M059J (cell line): ENCODE measurements around the gene C5AR1. TPM values are rescaled to one million over a fixed set of nuclear protein-coding genes. Genes with fewer than 3 reads are reported as not detected.
"Not testable (repeated sequence)": the region's sequence is repeated elsewhere in the genome, so short reads cannot be mapped to it uniquely, and the experiment has no call there.

ENCODE experiments used
- DNase-seq: peaks from one replicate; pipeline ENCODE4 v3.0.0-alpha.2; 2012; ENCODE audit warnings: low read depth
- total RNA-seq: library from RNA; depleted of rRNA; stranded (reverse); fragments of >200 nt; shearing (Covaris generic); gene quantifications from 2 replicates; pipeline ENCODE4 v1.2.3, GENCODE V29; 2014

Gene C5AR1
- total RNA-seq, 1 experiment from 2014 or later = not detected

DNA sequence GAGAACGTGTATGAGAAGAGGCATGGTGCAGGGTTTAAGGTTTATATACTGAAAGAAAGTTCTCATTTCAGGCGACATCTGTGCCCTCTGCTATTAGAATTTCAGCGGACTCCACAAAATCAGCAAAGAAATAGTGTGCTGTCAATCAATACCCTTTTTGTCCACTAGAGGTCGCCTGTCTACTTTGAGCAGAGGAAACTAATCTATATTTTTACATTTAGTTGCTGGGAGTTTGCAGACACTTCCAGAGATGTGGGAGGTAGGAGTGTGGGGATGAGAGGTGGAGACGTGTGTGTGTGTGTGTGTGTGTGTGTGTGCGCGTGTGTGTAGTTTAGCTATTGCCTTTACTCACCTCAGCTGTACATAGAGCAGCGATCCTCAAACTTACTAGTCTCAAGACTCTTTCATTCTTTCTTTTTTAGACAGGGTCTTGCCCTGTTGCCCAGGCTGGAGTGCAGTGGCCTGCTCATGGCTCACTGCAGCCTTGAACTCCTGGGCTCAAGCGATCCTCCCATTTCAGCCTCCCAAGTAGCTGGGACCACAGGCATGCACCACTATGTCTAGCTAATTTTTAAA, 25.2 kb upstream of the C5AR1 start:
- peak; percentile 56 for DNase-seq

DNA sequence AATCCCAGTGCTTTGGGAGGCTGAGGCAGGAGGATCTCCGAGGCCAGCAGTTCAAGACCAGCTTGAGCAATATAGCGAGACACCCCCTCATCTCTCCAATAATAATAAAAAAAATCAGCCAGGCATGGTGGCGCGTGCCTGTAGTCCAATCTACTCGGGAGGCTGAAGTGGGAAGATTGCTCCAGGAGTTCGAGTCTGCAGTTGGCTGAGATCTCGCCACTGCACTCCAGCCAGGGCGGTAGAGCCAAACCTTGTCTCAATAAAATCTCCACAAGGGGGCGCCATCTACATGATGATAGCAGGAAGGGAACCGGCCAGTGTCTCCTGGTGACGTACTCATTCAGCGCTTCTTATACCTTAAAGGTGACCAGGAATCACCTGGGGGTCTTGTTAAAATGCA, 13.6 kb upstream of the C5AR1 start:
- DNase-seq = peak; percentile 81

DNA sequence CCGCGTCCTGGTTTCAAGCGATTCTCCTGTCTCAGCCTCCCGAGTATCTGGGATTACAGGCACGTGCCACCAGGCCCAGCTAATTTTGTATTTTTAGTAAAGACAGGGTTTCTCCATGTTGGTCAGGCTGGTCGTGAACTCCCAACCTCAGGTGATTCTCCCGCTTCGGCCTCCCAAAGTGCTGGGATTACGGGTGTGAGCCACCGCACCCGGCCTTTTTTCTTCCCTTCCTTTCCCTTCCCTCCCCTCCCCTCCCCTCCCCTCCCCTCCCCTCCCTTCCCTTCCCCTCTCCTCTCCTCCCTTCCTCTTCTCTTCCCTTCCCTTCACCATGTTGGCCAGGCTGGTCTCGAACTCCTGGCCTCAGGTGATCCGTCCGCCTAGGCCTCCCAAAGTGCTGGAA, 8.8 kb upstream of the C5AR1 start:
- not testable (repeated sequence) for DNase-seq

DNA sequence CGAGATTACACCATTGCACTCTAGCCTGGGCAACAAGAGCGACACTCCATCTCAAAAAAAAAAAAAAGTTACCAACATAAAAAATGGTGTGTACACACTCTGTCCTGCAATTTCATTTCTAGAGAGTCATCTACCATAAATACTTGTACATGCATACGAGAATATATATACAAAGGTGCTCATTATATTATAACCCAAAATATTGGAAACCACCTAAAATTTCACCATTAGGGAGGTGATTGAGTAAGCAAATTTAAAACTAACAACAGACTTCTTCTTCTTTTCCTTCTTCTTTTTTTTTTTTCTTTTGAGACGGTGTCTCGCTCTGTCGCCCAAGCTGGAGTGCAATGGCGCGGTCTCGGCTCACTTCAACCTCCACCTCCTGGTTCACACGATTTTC, 7.4 kb upstream of the C5AR1 start:
- DNase-seq = no peak

DNA sequence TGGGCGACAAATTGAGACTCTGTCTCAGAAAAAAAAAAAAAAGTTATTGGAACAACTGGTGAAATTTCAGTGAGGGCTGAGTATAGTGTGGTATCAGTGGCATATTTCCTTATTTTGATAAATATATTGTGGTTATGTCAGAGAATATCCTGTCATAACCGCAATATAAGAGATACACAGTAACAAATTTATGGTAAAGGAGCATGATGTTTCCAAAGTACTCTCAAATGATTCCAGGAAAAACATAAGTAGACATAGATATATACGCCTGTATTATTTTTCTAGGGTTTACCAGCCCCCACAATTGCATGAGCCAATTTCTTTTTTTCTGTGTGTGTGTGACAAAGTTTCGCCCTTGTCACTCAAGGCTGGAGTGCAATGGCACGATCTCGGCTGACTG, 5.7 kb upstream of the C5AR1 start:
- DNase-seq = no peak

DNA sequence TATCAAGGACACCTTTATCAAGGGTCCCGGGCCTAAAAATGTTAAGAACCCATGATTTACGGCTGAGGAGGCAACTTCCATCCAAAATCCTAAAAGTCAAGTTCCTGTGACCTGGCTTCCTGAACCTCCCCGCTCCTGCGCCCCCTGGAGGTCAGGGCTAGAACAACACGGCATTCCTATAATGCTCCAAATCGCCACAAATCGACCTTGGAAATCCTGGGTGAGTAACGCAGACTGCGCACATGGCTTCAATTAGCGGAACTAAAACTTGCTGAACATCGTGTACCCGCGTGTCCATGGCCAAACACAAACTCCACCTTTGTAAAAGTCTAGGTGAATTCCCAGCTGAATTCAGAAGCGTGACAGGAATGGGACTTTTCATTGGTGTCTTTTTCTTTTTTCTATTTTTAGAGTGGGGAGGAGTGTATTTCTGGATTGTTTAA, 4.3 kb upstream of the C5AR1 start:
- DNase-seq = peak; percentile 67

DNA sequence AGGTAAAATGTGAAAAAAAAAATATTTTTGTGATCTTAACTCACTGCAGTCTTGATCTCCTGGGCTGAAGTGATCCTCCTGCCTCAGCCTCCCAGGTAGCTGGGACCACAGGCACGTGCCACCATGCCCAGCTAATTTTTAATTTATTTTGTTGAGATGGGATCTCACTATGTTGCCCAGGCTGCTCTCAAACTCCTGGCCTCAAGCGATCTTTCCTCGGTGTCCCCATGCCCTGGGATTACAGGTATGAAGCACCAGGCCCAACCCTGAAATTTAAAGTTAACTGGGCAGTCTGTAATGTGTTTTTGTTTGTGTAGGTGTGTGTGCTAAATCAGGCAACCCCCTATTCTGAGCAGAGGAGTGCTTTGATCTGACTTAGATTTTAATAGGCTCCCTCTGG, 3.4 kb upstream of the C5AR1 start:
- no peak for DNase-seq

DNA sequence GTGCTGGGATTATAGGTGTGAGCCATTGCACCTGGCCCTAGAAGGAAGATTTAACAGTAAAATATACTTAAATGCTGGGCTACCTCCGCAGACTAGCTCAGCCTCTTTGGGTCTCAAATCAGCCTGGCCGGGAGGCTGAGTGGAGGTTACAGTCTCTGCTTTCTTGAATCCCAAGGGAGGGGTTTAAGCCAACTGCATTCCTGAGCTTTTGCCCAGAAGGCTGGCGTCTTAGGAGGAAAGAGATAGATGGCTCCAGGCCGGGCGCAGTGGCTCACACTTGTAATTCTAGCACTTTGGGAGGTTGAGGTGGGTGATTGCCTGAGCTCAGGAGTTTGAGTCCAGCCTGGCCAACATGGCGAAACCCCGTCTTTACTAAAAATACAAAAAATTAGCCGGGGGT, 623 bp upstream of the C5AR1 start:
- DNase-seq = peak; percentile 12

DNA sequence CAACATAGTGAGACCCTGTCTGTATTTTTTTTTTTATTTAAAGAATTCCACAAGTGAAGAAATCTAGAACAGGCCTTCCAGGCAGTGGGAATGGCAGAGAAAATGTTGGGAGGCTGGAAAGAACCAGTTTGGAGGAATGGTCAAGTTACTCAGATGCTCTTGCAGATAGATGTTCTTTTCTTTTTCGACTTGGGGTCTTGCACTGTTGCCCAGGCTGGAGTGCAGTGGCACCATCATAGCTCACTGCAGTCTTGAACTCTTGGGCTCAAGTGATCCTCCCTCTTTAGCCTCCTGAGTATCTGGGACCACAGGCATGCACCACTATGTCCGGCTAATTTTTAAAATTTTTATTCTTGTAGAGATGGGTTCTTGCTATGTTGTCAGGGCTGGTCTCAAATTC, 662 bp downstream of the C5AR1 start:
- DNase-seq = no peak

DNA sequence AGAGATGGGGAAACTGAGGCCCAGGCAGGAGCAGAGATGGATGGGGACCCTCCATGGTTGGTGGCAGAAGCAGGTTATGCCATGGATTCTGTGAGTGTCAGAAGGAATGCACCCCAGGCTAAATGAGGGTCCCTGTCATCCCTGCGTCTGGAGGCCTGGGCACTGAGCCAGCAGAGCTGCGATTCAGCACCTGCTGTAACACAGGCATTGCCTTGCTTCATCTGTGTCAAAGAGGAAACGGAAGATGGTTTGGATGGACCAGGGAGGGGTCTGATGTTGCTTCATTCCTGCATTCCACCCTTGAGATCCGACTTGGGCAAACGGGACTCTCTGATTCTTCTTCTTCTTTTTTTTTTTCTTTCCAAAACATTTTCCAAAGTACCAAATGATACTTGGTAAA, 1.2 kb downstream of the C5AR1 start:
- DNase-seq = peak; percentile 27

DNA sequence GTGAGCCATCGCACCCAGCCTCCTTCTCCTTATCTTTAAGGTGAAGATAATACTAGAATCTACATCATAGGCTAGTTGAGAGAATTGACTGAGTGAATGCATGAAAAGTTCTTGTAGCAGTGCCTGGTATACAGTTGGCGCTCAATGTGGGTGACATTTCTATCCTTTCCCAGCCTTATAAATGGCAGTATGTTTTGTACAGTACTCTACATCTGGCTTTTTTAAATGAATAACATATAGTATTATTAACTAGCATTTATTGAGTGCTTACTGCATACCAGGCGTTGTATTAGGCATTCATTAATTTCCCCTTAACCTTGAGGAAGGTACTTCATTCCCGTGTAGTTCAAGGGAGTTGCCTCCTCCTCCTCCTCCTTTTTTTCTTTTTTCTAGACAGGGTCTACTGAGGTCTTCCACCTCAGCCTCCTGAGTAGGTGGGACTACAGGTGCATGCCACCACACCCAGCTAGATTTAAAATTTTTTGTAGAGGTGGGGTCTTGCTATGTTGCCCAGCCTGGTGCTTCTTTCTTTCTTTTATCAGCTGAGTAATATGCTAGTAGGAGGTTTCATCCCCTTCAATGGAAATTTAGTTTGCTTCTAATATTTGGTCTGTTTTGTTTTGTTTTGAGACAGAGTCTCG, 2.8 kb downstream of the C5AR1 start:
- no peak for DNase-seq

DNA sequence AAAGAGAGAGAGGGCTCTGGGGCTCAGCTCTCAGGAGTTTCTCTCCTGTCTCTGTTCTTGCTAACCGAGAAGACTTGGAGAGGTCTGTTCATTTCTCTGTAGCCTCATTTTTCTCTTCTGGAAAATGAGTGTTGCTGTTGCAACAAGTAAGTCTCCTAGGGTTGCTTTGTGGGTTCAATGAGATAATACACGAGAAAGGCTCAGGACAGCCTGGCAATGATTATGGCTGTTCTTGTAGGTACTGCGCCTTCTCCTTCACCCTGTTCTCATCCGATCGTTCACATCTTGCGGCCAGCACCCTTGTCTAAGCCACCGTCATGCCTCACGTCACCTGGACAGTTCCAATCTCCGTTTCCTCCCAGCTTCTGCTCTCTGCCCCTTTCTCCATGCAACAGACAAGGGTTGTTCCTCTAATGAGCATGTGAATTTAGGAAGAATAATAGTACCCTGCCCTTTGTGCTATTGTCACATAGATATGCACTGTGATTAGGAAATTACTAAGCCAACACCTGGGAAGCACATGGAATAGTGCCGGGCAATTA, 4.2 kb downstream of the C5AR1 start:
- DNase-seq = no peak

DNA sequence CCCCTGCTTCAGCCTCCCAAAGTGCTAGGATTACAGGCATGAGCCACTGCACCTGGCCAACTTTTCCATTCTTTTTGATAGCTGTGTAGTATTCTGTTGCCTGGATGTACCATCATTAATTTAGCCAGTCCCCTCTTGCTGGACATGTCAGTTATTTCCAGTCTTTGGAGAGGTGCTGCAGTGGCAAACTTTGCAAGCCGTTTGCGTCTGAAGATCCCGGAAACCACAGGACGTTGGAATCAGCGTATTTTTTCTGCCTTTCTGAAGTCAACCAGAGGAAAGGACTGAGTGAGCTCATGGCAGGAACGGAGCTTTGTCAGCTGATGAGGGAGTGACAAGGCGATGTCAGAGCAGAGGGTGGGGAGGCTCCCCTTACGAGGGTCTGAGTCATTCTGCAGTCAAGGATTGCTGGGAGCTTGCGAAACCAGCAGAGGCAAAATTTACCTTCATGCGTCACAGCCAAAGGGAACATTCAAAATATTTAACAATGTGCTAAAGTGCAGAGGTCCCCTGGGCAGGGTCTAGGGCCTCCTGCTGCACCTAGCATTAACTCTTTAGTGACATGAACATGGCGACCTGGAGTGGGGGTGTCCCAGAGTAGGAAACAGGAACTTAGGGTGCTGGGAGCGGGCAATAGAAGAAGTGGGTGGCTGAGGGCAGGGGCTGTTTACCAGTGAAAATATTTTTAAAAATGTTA, 5.6 kb downstream of the C5AR1 start:
- DNase-seq = peak; percentile 93

DNA sequence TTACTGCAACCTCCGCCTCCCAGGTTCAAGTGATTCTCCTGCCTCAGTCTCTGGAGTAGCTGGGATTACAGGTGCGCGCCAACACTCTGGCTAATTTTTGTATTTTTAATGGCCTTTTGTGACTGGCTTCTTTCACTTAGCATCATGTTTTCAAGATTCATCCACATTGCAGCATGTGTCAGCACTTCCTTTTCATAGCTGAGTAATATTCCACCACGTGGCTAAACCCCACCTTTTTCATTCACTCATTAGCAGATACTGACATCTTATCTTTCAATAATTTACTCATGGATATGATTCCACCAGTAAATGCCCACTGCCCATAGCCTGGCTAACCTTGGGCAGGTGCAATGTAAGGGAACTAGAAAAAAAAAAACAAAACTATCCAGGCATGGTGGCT, 6.9 kb downstream of the C5AR1 start:
- DNase-seq = no peak

DNA sequence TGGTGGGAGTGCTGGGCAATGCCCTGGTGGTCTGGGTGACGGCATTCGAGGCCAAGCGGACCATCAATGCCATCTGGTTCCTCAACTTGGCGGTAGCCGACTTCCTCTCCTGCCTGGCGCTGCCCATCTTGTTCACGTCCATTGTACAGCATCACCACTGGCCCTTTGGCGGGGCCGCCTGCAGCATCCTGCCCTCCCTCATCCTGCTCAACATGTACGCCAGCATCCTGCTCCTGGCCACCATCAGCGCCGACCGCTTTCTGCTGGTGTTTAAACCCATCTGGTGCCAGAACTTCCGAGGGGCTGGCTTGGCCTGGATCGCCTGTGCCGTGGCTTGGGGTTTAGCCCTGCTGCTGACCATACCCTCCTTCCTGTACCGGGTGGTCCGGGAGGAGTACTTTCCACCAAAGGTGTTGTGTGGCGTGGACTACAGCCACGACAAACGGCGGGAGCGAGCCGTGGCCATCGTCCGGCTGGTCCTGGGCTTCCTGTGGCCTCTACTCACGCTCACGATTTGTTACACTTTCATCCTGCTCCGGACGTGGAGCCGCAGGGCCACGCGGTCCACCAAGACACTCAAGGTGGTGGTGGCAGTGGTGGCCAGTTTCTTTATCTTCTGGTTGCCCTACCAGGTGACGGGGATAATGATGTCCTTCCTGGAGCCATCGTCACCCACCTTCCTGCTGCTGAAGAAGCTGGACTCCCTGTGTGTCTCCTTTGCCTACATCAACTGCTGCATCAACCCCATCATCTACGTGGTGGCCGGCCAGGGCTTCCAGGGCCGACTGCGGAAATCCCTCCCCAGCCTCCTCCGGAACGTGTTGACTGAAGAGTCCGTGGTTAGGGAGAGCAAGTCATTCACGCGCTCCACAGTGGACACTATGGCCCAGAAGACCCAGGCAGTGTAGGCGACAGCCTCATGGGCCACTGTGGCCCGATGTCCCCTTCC, 10.5 kb downstream of the C5AR1 start:
- no peak for DNase-seq

DNA sequence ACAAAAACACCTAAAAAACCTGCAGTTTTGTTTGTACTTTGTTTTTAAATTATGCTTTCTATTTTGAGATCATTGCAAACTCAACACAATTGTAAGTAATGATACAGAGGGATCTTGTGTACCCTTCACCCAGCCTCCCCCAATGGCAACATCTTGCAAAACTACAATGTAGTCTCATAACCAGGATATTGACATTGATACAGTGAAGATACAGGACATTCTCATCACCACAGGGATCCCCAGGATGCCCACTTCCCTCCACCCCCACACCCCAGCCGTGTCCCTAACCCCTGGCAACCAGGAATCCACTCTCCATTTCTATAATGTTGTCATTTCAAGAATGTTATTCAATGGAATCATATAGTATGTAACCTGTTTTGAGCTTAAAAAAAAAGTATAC, 12.0 kb downstream of the C5AR1 start:
- DNase-seq = no peak

DNA sequence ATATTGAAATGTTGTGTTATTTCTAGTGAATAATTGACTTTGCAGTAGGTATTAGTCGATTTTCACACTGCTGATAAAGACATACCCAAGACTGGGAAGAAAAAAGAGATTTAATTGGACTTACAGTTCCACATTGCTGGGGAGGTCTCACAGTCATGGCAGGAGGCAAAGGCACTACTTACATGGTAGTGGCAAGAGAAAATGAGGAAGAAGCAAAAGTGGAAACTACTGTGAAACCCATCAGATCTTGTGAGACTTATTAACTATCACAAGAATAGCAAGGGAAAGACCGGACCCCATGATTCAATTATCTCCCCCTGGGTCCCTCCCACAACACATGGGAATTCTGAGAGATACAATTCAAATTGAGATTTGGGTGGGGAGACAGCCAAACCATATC, 12.4 kb downstream of the C5AR1 start:
- DNase-seq = no peak

DNA sequence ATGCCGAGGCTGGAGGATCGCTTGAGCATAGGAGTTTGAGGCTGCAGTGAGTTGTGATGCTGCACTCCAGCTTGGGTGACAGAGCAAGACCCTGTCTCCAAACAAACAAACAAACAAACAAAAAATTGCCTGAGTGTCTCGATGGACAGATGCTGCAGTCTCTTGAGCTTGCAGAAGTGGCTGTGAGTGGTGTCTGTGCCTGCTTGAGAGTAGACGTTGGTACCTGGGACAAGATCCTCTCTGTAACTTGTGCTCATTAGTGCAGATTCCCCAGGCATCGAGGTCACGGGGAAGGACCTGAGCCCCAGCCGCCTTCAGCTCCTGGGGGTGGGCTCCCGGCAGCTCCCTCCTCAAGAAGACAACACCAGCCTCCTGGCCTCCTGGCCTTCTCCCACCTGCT, 13.7 kb downstream of the C5AR1 start:
- no peak for DNase-seq

DNA sequence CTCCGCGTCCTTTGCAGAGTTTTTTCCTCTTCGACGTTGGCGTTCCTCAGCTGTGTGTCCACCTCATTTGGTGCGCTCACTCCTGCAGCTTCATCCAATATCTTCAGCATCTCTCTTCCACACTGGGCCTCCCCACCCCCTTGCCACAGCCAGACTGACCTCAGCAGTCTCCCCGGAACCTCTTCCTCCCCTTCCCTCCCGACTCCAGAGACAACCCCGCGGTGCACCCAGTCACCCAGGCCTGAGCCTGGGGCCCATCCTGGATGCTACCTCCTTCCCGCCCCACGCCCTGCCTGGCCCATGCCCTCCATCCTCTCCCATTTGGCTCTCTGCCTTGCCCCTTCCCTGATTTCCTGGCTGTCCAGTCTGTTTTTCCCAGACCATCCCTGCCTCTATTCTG, 14.2 kb downstream of the C5AR1 start:
- DNase-seq = no peak

DNA sequence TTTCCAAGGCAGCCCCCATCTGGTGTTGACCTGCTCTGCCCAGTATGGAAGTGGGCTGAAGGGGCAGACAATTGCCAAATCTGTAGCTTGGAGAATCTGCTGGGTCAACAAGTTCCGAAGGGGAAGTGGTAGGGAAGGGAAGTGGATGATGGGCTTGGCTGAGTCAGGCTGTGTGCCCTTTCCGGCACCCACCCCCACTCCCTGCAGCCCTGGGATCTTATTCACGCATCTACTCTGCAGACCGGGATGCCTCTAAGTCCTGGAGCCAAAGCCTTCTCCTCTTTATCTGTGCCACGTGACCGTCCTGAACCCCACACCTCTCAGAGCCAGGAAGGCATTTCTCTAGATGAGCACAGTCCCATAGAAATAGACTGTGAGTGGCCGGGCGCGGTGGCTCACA, 14.8 kb downstream of the C5AR1 start:
- no peak for DNase-seq

DNA sequence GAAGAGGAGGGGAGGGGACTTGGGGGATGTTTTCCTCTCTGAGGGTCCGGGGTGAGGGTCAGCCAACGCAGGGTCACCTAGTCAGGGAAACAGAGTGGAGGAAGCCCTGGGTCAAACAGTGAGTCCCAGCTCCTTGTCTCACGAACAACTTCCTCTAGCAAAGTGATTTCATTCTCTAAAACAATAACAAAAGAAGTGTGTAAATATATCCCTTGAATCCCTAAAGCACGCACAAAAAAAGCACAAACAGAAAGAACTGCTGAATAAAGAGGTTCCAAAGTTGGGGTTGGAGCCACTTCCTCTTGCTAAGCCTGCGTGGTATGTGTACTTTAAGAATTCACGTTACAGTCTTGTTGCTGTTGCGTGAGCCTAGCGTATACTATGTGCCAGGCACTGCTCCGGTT, 20.8 kb downstream of the C5AR1 start:
- DNase-seq = no peak

DNA sequence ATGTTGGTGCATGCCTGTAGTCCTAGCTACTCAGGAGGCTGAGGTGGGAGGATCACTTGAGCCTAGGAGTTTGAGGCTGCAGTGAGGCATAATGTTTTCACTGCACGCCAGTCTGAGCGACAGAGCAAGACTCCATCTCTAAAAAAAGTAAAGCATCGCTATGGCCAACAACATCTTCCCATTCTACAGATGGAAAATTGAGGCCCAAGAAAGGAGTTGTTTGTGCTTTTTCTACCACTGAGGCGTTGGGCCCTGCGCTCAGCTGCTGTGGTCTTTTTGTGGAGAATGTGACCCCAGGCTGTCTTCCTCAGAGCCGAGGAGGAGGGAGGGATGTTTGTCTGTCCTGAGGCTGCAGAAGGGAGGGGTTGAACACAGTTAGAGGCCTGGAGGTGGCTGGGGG, 21.8 kb downstream of the C5AR1 start:
- no peak for DNase-seq
